ENCODE measurements around the gene DNM3. TPM values are rescaled to one million over a fixed set of nuclear protein-coding genes. Genes with fewer than 3 reads are reported as not detected.

The DNM3 gene
- total and polyA plus RNA-seq, 9 donors, result 3.1 to 6.5 (median 4.4) TPM

GRCh38 chr1:172390301-172390682 is 549.0 kb downstream of the DNM3 start:
- TF ChIP-seq EP300 (IDR thresholded peaks at IDR 0.05) (no peak), CTCF (IDR thresholded peaks at IDR 0.05) (no peak), POLR2A (IDR thresholded peaks at IDR 0.05) (no peak)
- no peak overlapping the region for H3K27ac ChIP-seq
- H3K36me3 ChIP-seq, result no peaks in the 10 kb centered on the region
- H3K4me1 ChIP-seq (ENCODE audit: insufficient read depth), result peaks cover 5% of the 10 kb centered on the region
- no peaks in the 10 kb centered on the region for H3K27me3 ChIP-seq
- no peaks in the 10 kb centered on the region for H3K9me3 ChIP-seq
- DNase-seq, result peak in 1 of 5 donors; percentile 19
- WGBS, 3 donors, result 11 to 41% (median 17%) methylated on average over 3 of the region's 3 CpGs
- H3K4me3 ChIP-seq, result no peak overlapping the region
- intact Hi-C loops (cut with DNase I), result loop anchor here in 1 of 4 donors (10.0 kb wide), 1 partner anchor 105 kb away; no protein-coding TSS in a partner anchor

- H3K27ac ChIP-seq, result peak overlapping the region in 1 of 2 donors; percentile 15
- 49 to 62% (median 54%) methylated on average over 9 of the region's 9 CpGs for WGBS, 3 donors
- no peaks in the 10 kb centered on the region for H3K27me3 ChIP-seq
- intact Hi-C loops (cut with DNase I), result loop anchor here in 1 of 4 donors (10.0 kb wide), 1 partner anchor 106 kb away; no protein-coding TSS in a partner anchor
- peak in 3 of 5 donors; percentile 15 to 36 (median 35) for DNase-seq
- H3K4me1 ChIP-seq (ENCODE audit: insufficient read depth), result peaks cover 5% of the 10 kb centered on the region
- no peaks in the 10 kb centered on the region for H3K36me3 ChIP-seq
- no peaks in the 10 kb centered on the region for H3K9me3 ChIP-seq
- peak overlapping the region; percentile 12 for H3K4me3 ChIP-seq
- TF ChIP-seq EP300 (IDR thresholded peaks at IDR 0.05), result no peak
- TF ChIP-seq CTCF (IDR thresholded peaks at IDR 0.05), result no peak
- no peak for TF ChIP-seq POLR2A (IDR thresholded peaks at IDR 0.05)
Measured at GRCh38 chr1:172390683-172391551, 549.6 kb downstream of the DNM3 start.

GRCh38 chr1:172391976-172392375 is 550.7 kb downstream of the DNM3 start:
- no peaks in the 10 kb centered on the region for H3K27me3 ChIP-seq
- H3K9me3 ChIP-seq, result no peaks in the 10 kb centered on the region
- TF ChIP-seq POLR2A (IDR thresholded peaks at IDR 0.05) (no peak), CTCF (IDR thresholded peaks at IDR 0.05) (no peak), EP300 (IDR thresholded peaks at IDR 0.05) (no peak)
- no peak overlapping the region for H3K27ac ChIP-seq
- H3K4me1 ChIP-seq (ENCODE audit: insufficient read depth), result peaks cover 5% of the 10 kb centered on the region
- WGBS, 3 donors, result 96 to 98% (median 96%) methylated on average over 1 of the region's 1 CpG
- no peak overlapping the region for H3K4me3 ChIP-seq
- DNase-seq, result no peak
- intact Hi-C loops (cut with DNase I), result loop anchor here in 1 of 4 donors (10.0 kb wide), 1 partner anchor 107 kb away; no protein-coding TSS in a partner anchor
- no peaks in the 10 kb centered on the region for H3K36me3 ChIP-seq

GRCh38 chr1:172393354-172393753 is 552.1 kb downstream of the DNM3 start:
- WGBS, 3 donors, result 82 to 87% (median 86%) methylated on average over 5 of the region's 5 CpGs
- no peaks in the 10 kb centered on the region for H3K9me3 ChIP-seq
- no peak overlapping the region for H3K27ac ChIP-seq
- no peaks in the 10 kb centered on the region for H3K36me3 ChIP-seq
- H3K27me3 ChIP-seq, result no peaks in the 10 kb centered on the region
- H3K4me3 ChIP-seq, result no peak overlapping the region
- peaks cover 5% of the 10 kb centered on the region for H3K4me1 ChIP-seq (ENCODE audit: insufficient read depth)
- intact Hi-C loops (cut with DNase I), result loop anchor here in 1 of 4 donors (10.0 kb wide), 1 partner anchor 109 kb away; no protein-coding TSS in a partner anchor
- TF ChIP-seq POLR2A (IDR thresholded peaks at IDR 0.05), result no peak
- TF ChIP-seq EP300 (IDR thresholded peaks at IDR 0.05), result no peak
- no peak for TF ChIP-seq CTCF (IDR thresholded peaks at IDR 0.05)
- no peak for DNase-seq
